ENCODE results near the gene COL6A5. TPM values are rescaled to one million over a fixed set of nuclear protein-coding genes. Genes with fewer than 3 reads are reported as not detected.

COL6A5 gene
- total RNA-seq = not detected in 2 replicates

DNA sequence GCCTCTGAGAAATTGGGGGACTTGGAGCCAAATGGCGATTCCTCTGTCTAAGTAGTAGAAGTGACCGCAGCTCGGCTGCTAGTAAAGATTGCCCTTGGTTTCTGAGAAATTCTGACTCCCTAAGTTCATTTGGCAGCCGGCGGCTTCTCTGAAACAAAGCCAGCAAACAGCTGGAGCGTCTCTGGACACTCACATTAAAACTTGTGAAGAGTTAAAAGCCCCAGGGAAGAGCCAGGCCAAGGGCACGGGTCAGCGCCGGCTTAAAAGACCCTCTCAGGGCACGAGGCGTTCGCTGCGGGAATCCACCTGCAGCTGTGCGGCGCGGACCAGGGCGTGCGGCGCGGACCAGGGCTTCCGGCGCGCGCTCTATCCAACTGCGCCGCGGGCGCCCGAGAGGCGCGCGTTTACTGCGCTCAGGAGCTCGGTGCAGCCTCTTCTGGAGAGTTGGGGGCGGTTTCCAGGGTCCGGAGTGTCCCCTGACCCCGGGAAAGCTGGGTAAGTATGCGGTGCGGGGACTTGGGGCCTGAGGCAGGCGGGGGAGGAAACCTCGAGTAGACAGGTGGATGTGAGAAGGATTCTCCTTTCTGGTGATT is at the start of gene COL6A5:
TSS of gene COL6A5 (plus strand) at position 186 of the 593 bp plus-strand sequence. CDS start 27,967 bp downstream, outside the sequence.

DNA sequence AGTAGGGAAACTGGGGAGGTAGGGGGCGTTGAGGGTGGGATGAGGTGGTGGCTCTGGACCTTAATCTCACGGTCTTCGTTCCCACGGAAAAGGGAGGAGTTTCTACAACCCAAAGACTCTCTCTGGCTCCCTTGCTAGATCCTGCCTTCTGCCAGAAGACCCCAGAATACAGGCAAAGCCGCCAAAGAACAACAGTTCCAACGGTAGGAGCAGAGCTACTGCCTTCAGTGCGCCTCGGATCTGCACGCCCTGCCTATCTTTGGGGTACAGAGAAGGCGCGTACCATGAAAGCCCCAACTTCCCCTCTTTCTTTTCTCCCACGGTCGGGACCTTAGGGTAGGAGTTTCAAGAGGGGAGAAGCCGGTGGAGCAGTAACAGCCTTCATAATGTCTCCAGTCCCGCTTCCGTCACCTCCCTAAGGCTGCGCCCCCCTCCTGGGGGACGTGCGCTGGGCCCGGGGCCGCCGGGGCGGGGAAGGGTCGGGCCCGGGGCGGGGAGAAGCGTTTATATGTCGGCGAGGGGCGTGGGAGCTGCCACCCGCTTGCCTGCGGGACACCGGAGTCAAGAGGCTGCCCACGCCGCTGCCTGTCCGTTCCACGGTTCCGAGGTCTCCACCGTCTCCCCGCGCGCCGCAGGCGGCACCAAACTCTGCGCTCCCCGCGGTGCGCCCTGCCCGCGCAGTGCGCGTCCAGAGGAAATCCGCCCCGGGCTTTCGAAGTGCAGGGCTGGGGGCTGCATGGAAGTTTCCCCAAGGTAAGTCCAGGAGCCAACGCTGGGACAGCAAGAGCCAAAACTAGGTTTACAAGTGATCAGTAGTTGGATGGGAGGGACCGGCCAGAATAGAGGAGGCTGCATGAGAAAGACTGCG is 171.4 kb downstream of the COL6A5 start, which contains the start of gene COL6A6:
TSS of gene COL6A6 (plus strand) at position 533 of the 868 bp plus-strand sequence. CDS start 43,188 bp downstream, outside the sequence.

Other genes with a start within 250 kb of the COL6A5 start
- under 0.01 and 0.20 TPM in 2 replicates for gene COL6A6, start 171.5 kb downstream of the COL6A5 start, total RNA-seq

Measured in subcutaneous preadipocyte (primary cell).